GM12891 (cell line): Measurements from ENCODE around the gene SMARCA5. TPM values are rescaled to one million over a fixed set of nuclear protein-coding genes. Genes with fewer than 3 reads are reported as not detected.

Experiments
- DNase-seq: peaks from one replicate; pipeline ENCODE4 v3.0.0; 2011; ENCODE audit warnings: low spot score; ENCODE audit not compliant: insufficient read length
- FAIRE-seq: peaks from 2 replicates; lab custom pipeline; 2011; peaks lifted over from hg19 to GRCh38; lab: Jason Lieb, UNC
- PAX5 ChIP-seq: IDR thresholded peaks from 2 replicates; pipeline ENCODE4 v1.6.1; 2011; ENCODE audit warnings: low read length, moderate library complexity, mild to moderate bottlenecking; ENCODE audit not compliant: insufficient read depth, severe bottlenecking
- POLR2A ChIP-seq: IDR thresholded peaks from 2 replicates; pipeline ENCODE4 v1.6.1; 2011; ENCODE audit warnings: low read depth, low read length, control low read depth
- POLR2AphosphoS5 ChIP-seq: IDR thresholded peaks from 2 replicates; pipeline ENCODE4 v1.6.1; 2011; ENCODE audit warnings: low read depth, low read length, control low read depth
- POU2F2 ChIP-seq: IDR thresholded peaks from 2 replicates; pipeline ENCODE4 v1.6.1; 2011; ENCODE audit warnings: low read depth, mild to moderate bottlenecking, control low read depth, low read length, moderate library complexity
- SPI1 ChIP-seq: IDR thresholded peaks from 2 replicates; pipeline ENCODE4 v1.6.1; 2011; ENCODE audit warnings: low read depth, low read length, control low read depth
- TAF1 ChIP-seq: IDR thresholded peaks from 2 replicates; pipeline ENCODE4 v1.6.1; 2011; ENCODE audit warnings: low read depth, low read length, control low read depth
- polyA plus RNA-seq: library from polyadenylated mRNA; unstranded; fragments of >200 nt; gene quantifications from one replicate; pipeline ENCODE4 v1.2.1, GENCODE V29; 2012; ENCODE audit warnings: low read depth, missing spikeins, inconsistent platforms; ENCODE audit not compliant: missing spikeins

The SMARCA5 gene, protein sequence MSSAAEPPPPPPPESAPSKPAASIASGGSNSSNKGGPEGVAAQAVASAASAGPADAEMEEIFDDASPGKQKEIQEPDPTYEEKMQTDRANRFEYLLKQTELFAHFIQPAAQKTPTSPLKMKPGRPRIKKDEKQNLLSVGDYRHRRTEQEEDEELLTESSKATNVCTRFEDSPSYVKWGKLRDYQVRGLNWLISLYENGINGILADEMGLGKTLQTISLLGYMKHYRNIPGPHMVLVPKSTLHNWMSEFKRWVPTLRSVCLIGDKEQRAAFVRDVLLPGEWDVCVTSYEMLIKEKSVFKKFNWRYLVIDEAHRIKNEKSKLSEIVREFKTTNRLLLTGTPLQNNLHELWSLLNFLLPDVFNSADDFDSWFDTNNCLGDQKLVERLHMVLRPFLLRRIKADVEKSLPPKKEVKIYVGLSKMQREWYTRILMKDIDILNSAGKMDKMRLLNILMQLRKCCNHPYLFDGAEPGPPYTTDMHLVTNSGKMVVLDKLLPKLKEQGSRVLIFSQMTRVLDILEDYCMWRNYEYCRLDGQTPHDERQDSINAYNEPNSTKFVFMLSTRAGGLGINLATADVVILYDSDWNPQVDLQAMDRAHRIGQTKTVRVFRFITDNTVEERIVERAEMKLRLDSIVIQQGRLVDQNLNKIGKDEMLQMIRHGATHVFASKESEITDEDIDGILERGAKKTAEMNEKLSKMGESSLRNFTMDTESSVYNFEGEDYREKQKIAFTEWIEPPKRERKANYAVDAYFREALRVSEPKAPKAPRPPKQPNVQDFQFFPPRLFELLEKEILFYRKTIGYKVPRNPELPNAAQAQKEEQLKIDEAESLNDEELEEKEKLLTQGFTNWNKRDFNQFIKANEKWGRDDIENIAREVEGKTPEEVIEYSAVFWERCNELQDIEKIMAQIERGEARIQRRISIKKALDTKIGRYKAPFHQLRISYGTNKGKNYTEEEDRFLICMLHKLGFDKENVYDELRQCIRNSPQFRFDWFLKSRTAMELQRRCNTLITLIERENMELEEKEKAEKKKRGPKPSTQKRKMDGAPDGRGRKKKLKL
- polyA plus RNA-seq, result 37.2 TPM

- peak; percentile 99 for FAIRE-seq
- DNase-seq, result peak; percentile 70
- TF ChIP-seq TAF1 (peak; percentile 62), POLR2AphosphoS5 (peak; percentile 40; the same call in 1 of the 2 replicates), SPI1 (no peak), POU2F2 (no peak), PAX5 (no peak), POLR2A (peak; percentile 79)
These were observed at the start of gene SMARCA5 for GRCh38 chr4:143513314-143514168. Gene SMARCA5 (plus strand): TSS chr4:143513702. CDS start chr4:143513925, 223 bp downstream.

- FAIRE-seq (no peak), DNase-seq (no peak)
- TF ChIP-seq TAF1 (no peak), POLR2AphosphoS5 (no peak), POU2F2 (no peak), SPI1 (no peak), POLR2A (no peak), PAX5 (no peak)
These were observed 40.0 kb upstream of the SMARCA5 start for GRCh38 chr4:143473334-143474126.

GRCh38 chr4:143477487-143477886 is 36.0 kb upstream of the SMARCA5 start:
- FAIRE-seq (no peak), DNase-seq (no peak)
- TF ChIP-seq SPI1 (no peak), PAX5 (no peak), POU2F2 (no peak), POLR2A (no peak), POLR2AphosphoS5 (no peak), TAF1 (no peak)

DNA sequence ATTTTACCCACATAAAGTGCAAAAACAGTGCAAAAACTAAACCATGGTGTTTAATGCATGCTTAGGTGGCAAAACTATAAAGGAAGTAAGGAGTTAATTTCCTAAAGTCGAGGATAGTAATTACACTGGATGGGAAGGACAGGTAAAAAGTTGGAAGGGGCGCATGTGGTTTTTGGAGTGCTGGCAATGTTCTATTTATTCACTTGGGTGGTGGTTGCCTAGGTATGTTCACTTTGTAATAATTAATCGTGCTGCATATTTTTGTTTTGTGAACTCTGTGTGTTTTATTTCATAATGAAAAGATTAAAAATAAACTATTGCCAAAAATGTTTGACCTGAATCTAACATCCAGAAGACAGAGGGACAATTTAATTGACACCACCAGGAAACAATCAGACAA is 32.1 kb upstream of the SMARCA5 start:
- TF ChIP-seq POLR2AphosphoS5 (no peak), POLR2A (no peak), SPI1 (no peak), PAX5 (no peak), POU2F2 (no peak), TAF1 (no peak)
- no peak for FAIRE-seq
- DNase-seq, result no peak

GRCh38 chr4:143482840-143483239 is 30.7 kb upstream of the SMARCA5 start:
- FAIRE-seq, result peak; percentile 61
- no peak for TF ChIP-seq SPI1
- no peak for TF ChIP-seq TAF1
- no peak for TF ChIP-seq POU2F2
- no peak for TF ChIP-seq PAX5
- no peak for TF ChIP-seq POLR2A
- no peak for TF ChIP-seq POLR2AphosphoS5
- peak; percentile 12 for DNase-seq

DNA sequence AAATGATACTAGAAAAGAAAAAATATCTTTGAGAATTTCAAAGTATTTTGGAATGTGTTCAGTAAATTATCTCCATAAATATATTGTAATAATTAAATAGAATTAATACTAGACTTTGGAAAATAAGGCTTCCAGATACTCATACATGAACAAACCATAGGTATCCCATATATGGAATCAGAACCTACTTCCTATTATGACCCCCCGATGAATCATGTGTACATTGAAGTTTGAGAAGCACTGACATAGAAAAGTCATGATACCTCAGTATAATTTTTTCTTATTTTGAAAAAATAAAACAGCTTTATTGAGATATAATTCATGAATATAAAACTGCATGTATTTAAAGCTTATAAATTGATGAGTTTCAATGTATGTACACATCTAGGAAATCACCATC is 27.2 kb upstream of the SMARCA5 start:
- no peak for TF ChIP-seq PAX5
- TF ChIP-seq POLR2AphosphoS5, result no peak
- TF ChIP-seq SPI1, result no peak
- no peak for TF ChIP-seq POU2F2
- no peak for TF ChIP-seq POLR2A
- no peak for TF ChIP-seq TAF1

DNA sequence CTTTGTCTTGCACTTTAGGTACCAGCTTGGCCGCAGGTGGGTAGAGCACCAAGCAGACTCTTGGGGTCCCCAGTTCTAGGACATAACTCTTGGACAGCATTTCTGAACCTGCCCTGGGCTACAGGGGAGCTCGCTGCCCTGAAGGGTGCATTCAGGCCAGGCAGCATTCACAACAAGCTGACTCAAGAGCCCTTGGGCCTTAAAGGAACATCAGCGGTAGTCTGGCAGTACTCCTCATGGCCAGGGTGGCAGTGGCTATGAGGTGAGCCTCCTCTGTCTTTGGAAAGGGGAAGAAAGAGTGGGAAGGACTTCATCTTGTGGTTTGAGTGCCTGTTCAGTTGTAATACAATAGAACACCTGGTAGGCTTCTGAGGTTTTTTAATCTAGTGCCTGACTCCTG is 24.8 kb upstream of the SMARCA5 start:
- no peak for FAIRE-seq
- no peak for TF ChIP-seq TAF1
- no peak for TF ChIP-seq PAX5
- TF ChIP-seq POLR2A, result no peak
- no peak for TF ChIP-seq POU2F2
- no peak for TF ChIP-seq SPI1
- TF ChIP-seq POLR2AphosphoS5, result no peak
- no peak for DNase-seq

More for the DNA sequence above, 27.2 kb upstream of the SMARCA5 start:
- FAIRE-seq (no peak), DNase-seq (no peak)

DNA sequence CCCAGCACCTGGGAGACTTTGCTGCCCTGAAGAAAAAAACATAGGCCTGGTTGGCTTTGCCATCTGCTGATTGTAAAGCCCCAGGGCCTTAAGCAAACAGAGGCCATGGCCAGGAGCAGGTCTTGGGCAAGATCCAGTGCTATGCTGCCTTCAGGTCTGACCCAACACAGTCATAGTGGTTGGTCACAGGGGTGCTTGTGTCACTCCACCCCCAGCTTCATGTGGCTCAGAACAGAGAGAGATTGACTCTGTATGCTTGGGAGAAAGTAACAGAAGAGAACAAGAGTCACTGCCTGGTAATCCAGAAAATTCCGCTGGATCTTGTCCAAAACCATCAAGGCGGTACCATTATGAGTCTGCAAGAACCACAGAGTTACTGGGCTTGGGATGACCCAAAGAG is 24.4 kb upstream of the SMARCA5 start:
- FAIRE-seq (no peak), DNase-seq (no peak)
- TF ChIP-seq POU2F2, result no peak
- no peak for TF ChIP-seq POLR2AphosphoS5
- TF ChIP-seq PAX5, result no peak
- no peak for TF ChIP-seq SPI1
- TF ChIP-seq TAF1, result no peak

DNA sequence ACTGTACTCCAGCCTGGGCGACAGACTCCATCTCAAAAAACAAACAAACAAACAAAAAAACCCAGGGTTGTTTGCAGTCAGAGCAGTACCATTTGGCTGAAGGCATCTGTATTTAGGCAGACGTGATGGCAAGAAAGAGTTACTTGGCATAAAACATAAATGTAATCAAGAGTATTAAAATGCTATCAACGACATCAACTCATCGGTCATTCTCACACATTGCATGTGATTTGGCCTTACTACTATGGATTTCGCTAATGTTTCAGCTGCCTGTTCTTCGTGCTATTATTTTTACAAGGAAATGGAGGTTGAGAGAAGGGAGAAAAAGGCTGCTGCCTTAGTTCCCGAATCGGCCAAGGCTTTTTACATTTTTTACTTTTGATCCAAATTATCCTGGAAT is 15.5 kb upstream of the SMARCA5 start:
- DNase-seq, result no peak
- FAIRE-seq, result no peak
- TF ChIP-seq POU2F2, result no peak
- no peak for TF ChIP-seq SPI1
- no peak for TF ChIP-seq TAF1
- TF ChIP-seq POLR2AphosphoS5, result no peak
- no peak for TF ChIP-seq PAX5
- TF ChIP-seq POLR2A, result no peak
